ENCODE results near the gene MLH3.

MLH3 gene

GRCh38 chr14:75088566-75089373, 37.5 kb upstream of the MLH3 start:
- TF ChIP-seq FOXP2 (optimal IDR thresholded peaks at IDR 0.05; ENCODE audit: borderline replicate concordance, extremely low read depth, extremely low read length, insufficient read depth) (no peak), TAF1 (IDR thresholded peaks at IDR 0.05; ENCODE audit: borderline replicate concordance, insufficient read depth, low read length) (no peak), REST (IDR thresholded peaks at IDR 0.05; ENCODE audit: insufficient read depth in 1 of 2, low read depth in 2 of 2, low read length in 2 of 2) (no peak), POLR2AphosphoS5 (IDR thresholded peaks at IDR 0.05; ENCODE audit: low read depth, low read length) (no peak), SIN3A (IDR thresholded peaks at IDR 0.05; ENCODE audit: borderline replicate concordance, insufficient read depth, low read length) (no peak)

DNA sequence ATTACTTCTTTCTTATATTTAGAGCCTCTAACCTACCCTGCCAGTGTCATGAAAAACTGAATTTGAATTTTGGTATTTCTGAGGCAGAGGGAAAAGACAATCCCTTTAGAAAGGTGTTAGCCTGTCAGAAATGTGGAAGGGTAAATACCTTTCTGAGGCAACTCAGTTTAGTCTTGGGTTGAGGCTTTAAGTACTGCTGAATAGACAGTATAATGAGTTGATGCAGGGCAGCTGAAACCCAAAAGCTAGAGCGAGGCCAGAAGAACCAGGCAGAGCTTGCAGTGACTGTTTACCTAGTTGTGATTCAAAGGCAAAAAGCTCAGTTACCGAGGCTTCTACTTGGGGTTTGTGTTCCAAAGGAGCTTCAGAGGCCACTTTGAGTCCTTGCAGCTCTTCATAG, 36.9 kb upstream of the MLH3 start:
- no peak for TF ChIP-seq SIN3A (IDR thresholded peaks at IDR 0.05; ENCODE audit: borderline replicate concordance, insufficient read depth, low read length)
- no peak for TF ChIP-seq POLR2AphosphoS5 (IDR thresholded peaks at IDR 0.05; ENCODE audit: low read depth, low read length)

DNA sequence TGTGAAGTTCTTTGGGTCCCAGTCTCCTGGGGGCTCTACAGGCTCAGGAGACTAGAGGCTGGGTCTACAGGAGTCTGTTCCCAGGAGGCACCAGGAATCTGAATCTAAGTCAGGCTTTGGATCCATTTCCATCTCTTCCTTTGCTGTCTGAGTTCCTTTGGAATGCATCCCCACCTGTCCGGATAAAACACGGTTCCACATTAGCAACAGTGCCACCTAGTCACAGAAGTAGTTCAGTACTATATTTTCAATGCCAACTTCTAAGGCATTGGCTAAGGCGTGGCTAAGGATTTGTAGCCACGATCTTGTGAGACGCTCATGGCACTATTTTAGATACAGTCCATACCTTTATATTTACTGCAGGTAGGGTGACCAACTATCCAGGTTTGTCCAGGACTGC, 33.2 kb upstream of the MLH3 start:
- no peak for TF ChIP-seq FOXP2 (optimal IDR thresholded peaks at IDR 0.05; ENCODE audit: borderline replicate concordance, extremely low read depth, extremely low read length, insufficient read depth)
- no peak for TF ChIP-seq TAF1 (IDR thresholded peaks at IDR 0.05; ENCODE audit: borderline replicate concordance, insufficient read depth, low read length)
- no peak for TF ChIP-seq SIN3A (IDR thresholded peaks at IDR 0.05; ENCODE audit: borderline replicate concordance, insufficient read depth, low read length)
- TF ChIP-seq POLR2AphosphoS5 (IDR thresholded peaks at IDR 0.05; ENCODE audit: low read depth, low read length) = no peak
- TF ChIP-seq REST (IDR thresholded peaks at IDR 0.05; ENCODE audit: insufficient read depth in 1 of 2, low read depth in 2 of 2, low read length in 2 of 2) = no peak

DNA sequence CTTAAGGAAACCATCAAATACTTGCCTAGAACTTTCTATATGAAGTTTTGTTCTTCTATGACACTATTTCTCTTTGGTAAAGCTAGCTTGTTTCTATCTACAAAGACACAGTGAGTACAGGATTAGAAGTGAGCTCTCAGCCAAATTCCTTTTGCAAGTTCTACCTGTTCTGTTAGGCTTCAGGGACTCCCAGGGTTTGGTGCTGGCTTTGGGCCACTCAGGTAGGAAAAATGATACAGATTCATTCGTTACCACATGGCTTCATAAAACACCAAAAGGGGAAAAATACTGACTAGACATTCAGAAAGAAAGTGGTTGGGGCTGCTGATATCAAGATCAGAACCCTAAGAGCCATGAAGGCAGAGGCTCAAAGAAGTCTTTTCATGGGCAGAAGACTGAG, 32.0 kb upstream of the MLH3 start:
- TF ChIP-seq FOXP2 (optimal IDR thresholded peaks at IDR 0.05; ENCODE audit: borderline replicate concordance, extremely low read depth, extremely low read length, insufficient read depth) = no peak
- no peak for TF ChIP-seq POLR2AphosphoS5 (IDR thresholded peaks at IDR 0.05; ENCODE audit: low read depth, low read length)
- no peak for TF ChIP-seq REST (IDR thresholded peaks at IDR 0.05; ENCODE audit: insufficient read depth in 1 of 2, low read depth in 2 of 2, low read length in 2 of 2)
- no peak for TF ChIP-seq TAF1 (IDR thresholded peaks at IDR 0.05; ENCODE audit: borderline replicate concordance, insufficient read depth, low read length)
- no peak for TF ChIP-seq SIN3A (IDR thresholded peaks at IDR 0.05; ENCODE audit: borderline replicate concordance, insufficient read depth, low read length)

- TF ChIP-seq POLR2AphosphoS5 (IDR thresholded peaks at IDR 0.05; ENCODE audit: low read depth, low read length) (no peak), SIN3A (IDR thresholded peaks at IDR 0.05; ENCODE audit: borderline replicate concordance, insufficient read depth, low read length) (no peak), REST (IDR thresholded peaks at IDR 0.05; ENCODE audit: insufficient read depth in 1 of 2, low read depth in 2 of 2, low read length in 2 of 2) (no peak)
Observed at GRCh38 chr14:75081660-75082229, 30.5 kb upstream of the MLH3 start.
